HepG2 (cell line): ENCODE measurements around the gene PRMT7. TPM values are rescaled to one million over a fixed set of nuclear protein-coding genes. Genes with fewer than 3 reads are reported as not detected.
A peak's percentile ranks its signal among the peaks of the same experiment; 100 is the strongest.

Experiments
- CHD4 ChIP-seq: fragments of 200-600 bp; sonication (generic); IDR thresholded peaks from 2 replicates; pipeline ENCODE4 v1.7.0; 2017; ENCODE audit warnings: mild to moderate bottlenecking, low read length, borderline replicate concordance
- FIP1L1 ChIP-seq: fragments of 200-400 bp; formaldehyde crosslinking; IDR thresholded peaks from 2 replicates; pipeline ENCODE4 v1.6.1; 2018; ENCODE audit warnings: low read depth, mild to moderate bottlenecking, low read length, moderate library complexity, borderline replicate concordance; ENCODE audit not compliant: insufficient read depth
- FOXJ3 ChIP-seq: sonication (generic); formaldehyde crosslinking; IDR thresholded peaks from 2 replicates; pipeline ENCODE4 v1.4.0; 2020; ENCODE audit warnings: missing genetic modification reagents, mild to moderate bottlenecking, borderline replicate concordance
- HMG20A ChIP-seq: IDR thresholded peaks from 2 replicates; pipeline ENCODE4 v1.6.1; 2016; ENCODE audit warnings: borderline replicate concordance
- HNRNPUL1 ChIP-seq: fragments of 200-400 bp; formaldehyde crosslinking; IDR thresholded peaks from 2 replicates; pipeline ENCODE4 v1.6.1; 2017; ENCODE audit warnings: low read depth, mild to moderate bottlenecking, low read length, moderate library complexity
- KAT8 ChIP-seq: IDR thresholded peaks from 2 replicates; pipeline ENCODE4 v1.6.1; 2016; ENCODE audit warnings: missing genetic modification reagents, missing compliant biosample characterization
- KDM6A ChIP-seq: IDR thresholded peaks from 2 replicates; pipeline ENCODE4 v1.6.1; 2016; ENCODE audit warnings: low read depth
- KLF12 ChIP-seq: sonication (generic); formaldehyde crosslinking; IDR thresholded peaks from 2 replicates; pipeline ENCODE4 v1.4.0; 2020; ENCODE audit warnings: missing genetic modification reagents, borderline replicate concordance
- MBNL3 ChIP-seq: fragments of 250-450 bp; sonication (Bioruptor Pico); conservative IDR thresholded peaks from 2 replicates; pipeline ENCODE4 v1.8.0; 2022; ENCODE audit warnings: mild to moderate bottlenecking, inconsistent platforms
- NFYB ChIP-seq: sonication (generic); formaldehyde crosslinking; IDR thresholded peaks from 2 replicates; pipeline ENCODE4 v1.4.0; 2020; ENCODE audit warnings: missing genetic modification reagents
- NKX3-1 ChIP-seq: sonication (generic); formaldehyde crosslinking; IDR thresholded peaks from 2 replicates; pipeline ENCODE4 v1.5.0; 2020; ENCODE audit warnings: missing genetic modification reagents
- NR2F2 ChIP-seq: IDR thresholded peaks from 2 replicates; pipeline ENCODE4 v1.6.1; 2012; ENCODE audit warnings: low read depth, inconsistent platforms, borderline replicate concordance
- ONECUT2 ChIP-seq: sonication (generic); formaldehyde crosslinking; IDR thresholded peaks from 2 replicates; pipeline ENCODE4 v1.4.0; 2020; ENCODE audit warnings: missing genetic modification reagents
- POLR2AphosphoS5 ChIP-seq: IDR thresholded peaks from 2 replicates; pipeline ENCODE4 v1.6.1; 2012; ENCODE audit warnings: low read depth, low read length
- STAT5B ChIP-seq: sonication (generic); formaldehyde crosslinking; IDR thresholded peaks from 2 replicates; pipeline ENCODE4 v1.4.0; 2020; ENCODE audit warnings: missing genetic modification reagents
- TBL1XR1 ChIP-seq: fragments of 150-350 bp; IDR thresholded peaks from 2 replicates; pipeline ENCODE4 v1.6.1; 2014; ENCODE audit warnings: borderline replicate concordance, low read length; ENCODE audit not compliant: partially characterized antibody
- ZNF350 ChIP-seq: sonication (generic); formaldehyde crosslinking; IDR thresholded peaks from 2 replicates; pipeline ENCODE4 v1.4.0; 2020; ENCODE audit warnings: mild to moderate bottlenecking, low read depth, missing genetic modification reagents, borderline replicate concordance
- ZNF556 ChIP-seq: sonication (generic); formaldehyde crosslinking; IDR thresholded peaks from 2 replicates; pipeline ENCODE4 v1.4.0; 2020; ENCODE audit warnings: mild to moderate bottlenecking, missing genetic modification reagents, borderline replicate concordance
- ZNF564 ChIP-seq: sonication (generic); formaldehyde crosslinking; IDR thresholded peaks from 2 replicates; pipeline ENCODE4 v1.8.1; 2023; ENCODE audit warnings: mild to moderate bottlenecking, missing genetic modification reagents
- ZNF570 ChIP-seq: sonication (generic); formaldehyde crosslinking; IDR thresholded peaks from 2 replicates; pipeline ENCODE4 v1.4.0; 2020; ENCODE audit warnings: mild to moderate bottlenecking, missing genetic modification reagents, borderline replicate concordance
- ZNF746 ChIP-seq: sonication (generic); formaldehyde crosslinking; IDR thresholded peaks from 2 replicates; pipeline ENCODE4 v1.8.0; 2022; ENCODE audit warnings: mild to moderate bottlenecking, missing genetic modification reagents
- polyA plus RNA-seq, 8 experiments: library from polyadenylated mRNA; depleted of rRNA in 3 of 8; stranded (reverse) in 7 of 8; unstranded in 1 of 8; fragments of >200 nt; fragmentation: Illumina TruSeq in 4 of 8; extraction: Trizol in 4 of 8; gene quantifications; 2 replicates each; pipeline versions ENCODE4 v1.2.1 to v1.2.3, GENCODE V29; 2011 to 2016; ENCODE audit warnings: low read depth in 4 of 8, missing spikeins in 1 of 8, mixed read lengths in 1 of 8; ENCODE audit not compliant: insufficient read depth in 1 of 8
- total RNA-seq, 5 experiments: library from RNA; depleted of rRNA; stranded (reverse); fragments of >200 nt; fragmentation: Illumina TruSeq; extraction: Trizol; gene quantifications; 2 replicates each; pipeline ENCODE4 v1.2.3, GENCODE V29; 2016; ENCODE audit warnings: low read depth in 1 of 5
- TF ChIP-seq, protein P1 (sequence below): sonication (generic); formaldehyde crosslinking; IDR thresholded peaks from 2 replicates; pipeline ENCODE4 v1.8.0; 2022; ENCODE audit warnings: mild to moderate bottlenecking, missing genetic modification reagents, borderline replicate concordance
- TF ChIP-seq, protein P2 (sequence below): sonication (generic); formaldehyde crosslinking; IDR thresholded peaks from 2 replicates; pipeline ENCODE4 v1.8.1; 2023; ENCODE audit warnings: mild to moderate bottlenecking, inconsistent platforms, moderate library complexity, missing genetic modification reagents, borderline replicate concordance
- TF ChIP-seq, protein P3 (sequence below): sonication (generic); formaldehyde crosslinking; IDR thresholded peaks from 2 replicates; pipeline ENCODE4 v1.8.0; 2022; ENCODE audit warnings: low read depth, missing genetic modification reagents
- TF ChIP-seq, protein P4 (sequence below): sonication (generic); formaldehyde crosslinking; IDR thresholded peaks from 2 replicates; pipeline ENCODE4 v1.4.0; 2020; ENCODE audit warnings: mild to moderate bottlenecking, missing genetic modification reagents

The PRMT7 gene
- total and polyA plus RNA-seq, 2 of the 13 experiments (the other 11 are each of a cell fraction or from before 2014, with no cell fraction given) = 47.5 to 55.0 TPM

DNA sequence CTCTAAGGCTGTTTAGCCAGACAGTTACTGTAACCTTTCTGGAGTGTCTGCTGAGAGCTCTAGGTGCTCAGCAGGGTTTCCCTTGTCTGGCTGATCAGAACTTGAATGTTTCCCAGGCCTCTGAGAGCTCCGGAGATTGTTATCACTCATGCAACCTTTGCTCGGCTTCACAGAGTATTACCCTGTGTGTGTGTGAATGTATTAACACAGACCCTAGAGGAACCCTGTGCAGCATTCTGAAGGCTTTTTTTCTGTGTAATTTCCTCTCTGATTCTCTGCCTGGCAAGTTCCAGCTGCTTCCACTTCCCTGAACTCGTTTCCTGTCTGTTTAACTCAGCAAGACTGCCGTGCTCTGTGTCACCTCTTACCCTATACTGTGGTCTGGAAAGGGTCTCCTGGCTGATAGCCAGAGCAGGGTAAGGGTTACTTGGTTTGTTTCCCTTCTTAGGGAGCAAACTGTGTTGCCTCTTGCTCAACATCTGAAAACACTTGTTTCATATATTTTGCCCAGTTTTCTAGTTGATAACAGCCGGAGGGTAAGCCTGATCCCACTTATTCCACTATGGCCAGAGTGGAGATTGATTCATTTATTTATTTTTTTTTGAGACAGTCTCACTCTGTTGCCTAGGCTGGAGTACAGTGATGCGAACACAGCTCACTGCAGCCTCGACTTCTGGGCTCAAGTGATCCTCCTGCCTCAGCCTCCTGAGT is 21.7 kb downstream of the PRMT7 start (continued):
- TF ChIP-seq, protein P1, sequence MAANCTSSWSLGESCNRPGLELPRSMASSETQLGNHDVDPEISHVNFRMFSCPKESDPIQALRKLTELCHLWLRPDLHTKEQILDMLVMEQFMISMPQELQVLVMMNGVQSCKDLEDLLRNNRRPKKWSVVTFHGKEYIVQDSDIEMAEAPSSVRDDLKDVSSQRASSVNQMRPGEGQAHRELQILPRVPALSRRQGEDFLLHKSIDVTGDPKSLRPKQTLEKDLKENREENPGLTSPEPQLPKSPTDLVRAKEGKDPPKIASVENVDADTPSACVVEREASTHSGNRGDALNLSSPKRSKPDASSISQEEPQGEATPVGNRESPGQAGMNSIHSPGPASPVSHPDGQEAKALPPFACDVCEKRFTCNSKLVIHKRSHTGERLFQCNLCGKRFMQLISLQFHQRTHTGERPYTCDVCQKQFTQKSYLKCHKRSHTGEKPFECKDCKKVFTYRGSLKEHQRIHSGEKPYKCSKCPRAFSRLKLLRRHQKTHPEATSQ (CRISPR knock-in tag) = no peak
- no peak for TF ChIP-seq NKX3-1 (CRISPR knock-in tag)
- TF ChIP-seq NR2F2 = no peak
- TF ChIP-seq ZNF556 = 0 out of 2 replicates have a peak, but pooled peaks have one; percentile 4
- no peak for TF ChIP-seq ZNF564 (CRISPR knock-in tag)
- no peak for TF ChIP-seq KLF12 (CRISPR knock-in tag)
- 0 out of 2 replicates have a peak, but pooled peaks have one; percentile 25 for TF ChIP-seq POLR2AphosphoS5
- TF ChIP-seq KAT8 (CRISPR knock-in tag) = peak; percentile 42; the same call in 1 of the 2 replicates
- TF ChIP-seq, protein P2, sequence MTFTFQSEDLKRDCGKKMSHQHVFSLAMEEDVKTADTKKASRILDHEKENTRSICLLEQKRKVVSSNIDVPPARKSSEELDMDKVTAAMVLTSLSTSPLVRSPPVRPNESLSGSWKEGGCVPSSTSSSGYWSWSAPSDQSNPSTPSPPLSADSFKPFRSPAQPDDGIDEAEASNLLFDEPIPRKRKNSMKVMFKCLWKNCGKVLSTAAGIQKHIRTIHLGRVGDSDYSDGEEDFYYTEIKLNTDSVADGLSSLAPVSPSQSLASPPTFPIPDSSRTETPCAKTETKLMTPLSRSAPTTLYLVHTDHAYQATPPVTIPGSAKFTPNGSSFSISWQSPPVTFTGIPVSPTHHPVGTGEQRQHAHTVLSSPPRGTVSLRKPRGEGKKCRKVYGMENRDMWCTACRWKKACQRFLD = no peak
- no peak for TF ChIP-seq FIP1L1
- TF ChIP-seq STAT5B (CRISPR knock-in tag) = no peak
- TF ChIP-seq, protein P3, sequence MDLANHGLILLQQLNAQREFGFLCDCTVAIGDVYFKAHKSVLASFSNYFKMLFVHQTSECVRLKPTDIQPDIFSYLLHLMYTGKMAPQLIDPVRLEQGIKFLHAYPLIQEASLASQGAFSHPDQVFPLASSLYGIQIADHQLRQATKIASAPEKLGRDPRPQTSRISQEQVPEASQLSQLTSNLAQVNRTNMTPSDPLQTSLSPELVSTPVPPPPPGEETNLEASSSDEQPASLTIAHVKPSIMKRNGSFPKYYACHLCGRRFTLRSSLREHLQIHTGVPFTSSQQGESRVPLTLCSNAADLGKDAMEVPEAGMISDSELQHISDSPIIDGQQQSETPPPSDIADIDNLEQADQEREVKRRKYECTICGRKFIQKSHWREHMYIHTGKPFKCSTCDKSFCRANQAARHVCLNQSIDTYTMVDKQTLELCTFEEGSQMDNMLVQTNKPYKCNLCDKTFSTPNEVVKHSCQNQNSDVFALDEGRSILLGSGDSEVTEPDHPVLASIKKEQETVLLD (CRISPR knock-in tag) = no peak
- 0 out of 2 replicates have a peak, but pooled peaks have one; percentile 24 for TF ChIP-seq ZNF350 (CRISPR knock-in tag)
- no peak for TF ChIP-seq HNRNPUL1
- TF ChIP-seq TBL1XR1 = no peak
- TF ChIP-seq FOXJ3 = peak; percentile 64; the same call in 1 of the 2 replicates
- no peak for TF ChIP-seq ONECUT2 (CRISPR knock-in tag)
- TF ChIP-seq NFYB (CRISPR knock-in tag) = no peak
- TF ChIP-seq KDM6A (CRISPR knock-in tag) = no peak
- TF ChIP-seq ZNF746 = no peak
- TF ChIP-seq HMG20A (CRISPR knock-in tag) = peak; percentile 41; the same call in 1 of the 2 replicates
- TF ChIP-seq, protein P4, sequence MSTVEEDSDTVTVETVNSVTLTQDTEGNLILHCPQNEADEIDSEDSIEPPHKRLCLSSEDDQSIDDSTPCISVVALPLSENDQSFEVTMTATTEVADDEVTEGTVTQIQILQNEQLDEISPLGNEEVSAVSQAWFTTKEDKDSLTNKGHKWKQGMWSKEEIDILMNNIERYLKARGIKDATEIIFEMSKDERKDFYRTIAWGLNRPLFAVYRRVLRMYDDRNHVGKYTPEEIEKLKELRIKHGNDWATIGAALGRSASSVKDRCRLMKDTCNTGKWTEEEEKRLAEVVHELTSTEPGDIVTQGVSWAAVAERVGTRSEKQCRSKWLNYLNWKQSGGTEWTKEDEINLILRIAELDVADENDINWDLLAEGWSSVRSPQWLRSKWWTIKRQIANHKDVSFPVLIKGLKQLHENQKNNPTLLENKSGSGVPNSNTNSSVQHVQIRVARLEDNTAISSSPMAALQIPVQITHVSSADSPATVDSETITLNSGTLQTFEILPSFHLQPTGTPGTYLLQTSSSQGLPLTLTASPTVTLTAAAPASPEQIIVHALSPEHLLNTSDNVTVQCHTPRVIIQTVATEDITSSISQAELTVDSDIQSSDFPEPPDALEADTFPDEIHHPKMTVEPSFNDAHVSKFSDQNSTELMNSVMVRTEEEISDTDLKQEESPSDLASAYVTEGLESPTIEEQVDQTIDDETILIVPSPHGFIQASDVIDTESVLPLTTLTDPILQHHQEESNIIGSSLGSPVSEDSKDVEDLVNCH (CRISPR knock-in tag) = no peak
- TF ChIP-seq CHD4 = no peak
- no peak for TF ChIP-seq MBNL3 (CRISPR knock-in tag)
- no peak for TF ChIP-seq ZNF570 (CRISPR knock-in tag)
